ENCODE data around the gene PROZ. TPM values are rescaled to one million over a fixed set of nuclear protein-coding genes. Genes with fewer than 3 reads are reported as not detected.

Gene PROZ
- polyA plus RNA-seq, 1 experiment = not detected

- TF ChIP-seq CTCF (IDR thresholded peaks at IDR 0.05; ENCODE audit: insufficient read depth, low read depth, low read length) = no peak
- Histone ChIP-seq H3K4me3 (ENCODE audit: low read depth, low read length) (no peak overlapping the region), H3K36me3 (ENCODE audit: control insufficient read depth, insufficient read depth, low read length) (no peaks in the 10 kb centered on the region), H3K27me3 (ENCODE audit: control insufficient read depth, insufficient read depth, low read length) (no peaks in the 10 kb centered on the region)
- CTCF ChIA-PET = no interaction called here
- DNase-seq (ENCODE audit: low read depth) = no peak
- POLR2A ChIA-PET = no interaction called here
Observed at GRCh38 chr13:113116206-113116800, 42.1 kb upstream of the PROZ start.

DNA sequence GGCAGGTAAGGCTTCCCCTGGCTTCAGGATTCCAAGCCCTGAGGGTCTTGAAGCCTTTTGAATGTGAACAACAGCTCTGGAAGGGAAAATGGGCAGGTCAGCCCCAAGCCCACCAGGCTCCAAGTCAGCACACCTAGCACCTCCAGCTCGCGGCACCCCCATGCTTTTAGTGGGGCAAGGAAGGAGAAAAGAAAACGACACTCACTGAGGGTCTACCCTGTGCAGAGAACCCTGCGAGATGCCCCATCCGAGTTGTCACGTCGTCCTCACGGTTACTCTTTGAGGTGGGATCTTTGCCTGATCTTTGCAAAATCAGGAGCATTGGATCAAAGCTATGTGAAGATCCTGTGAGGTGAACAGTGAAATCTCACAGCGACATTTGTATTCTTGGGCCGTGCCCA is 41.6 kb upstream of the PROZ start:
- H3K36me3 ChIP-seq (ENCODE audit: control insufficient read depth, insufficient read depth, low read length) = no peaks in the 10 kb centered on the region
- no peak for TF ChIP-seq CTCF (IDR thresholded peaks at IDR 0.05; ENCODE audit: insufficient read depth, low read depth, low read length)
- ChIA-PET POLR2A (no interaction called here), CTCF (no interaction called here)
- H3K4me3 ChIP-seq (ENCODE audit: low read depth, low read length) = no peak overlapping the region
- DNase-seq (ENCODE audit: low read depth) = no peak
- H3K27me3 ChIP-seq (ENCODE audit: control insufficient read depth, insufficient read depth, low read length) = no peaks in the 10 kb centered on the region

DNA sequence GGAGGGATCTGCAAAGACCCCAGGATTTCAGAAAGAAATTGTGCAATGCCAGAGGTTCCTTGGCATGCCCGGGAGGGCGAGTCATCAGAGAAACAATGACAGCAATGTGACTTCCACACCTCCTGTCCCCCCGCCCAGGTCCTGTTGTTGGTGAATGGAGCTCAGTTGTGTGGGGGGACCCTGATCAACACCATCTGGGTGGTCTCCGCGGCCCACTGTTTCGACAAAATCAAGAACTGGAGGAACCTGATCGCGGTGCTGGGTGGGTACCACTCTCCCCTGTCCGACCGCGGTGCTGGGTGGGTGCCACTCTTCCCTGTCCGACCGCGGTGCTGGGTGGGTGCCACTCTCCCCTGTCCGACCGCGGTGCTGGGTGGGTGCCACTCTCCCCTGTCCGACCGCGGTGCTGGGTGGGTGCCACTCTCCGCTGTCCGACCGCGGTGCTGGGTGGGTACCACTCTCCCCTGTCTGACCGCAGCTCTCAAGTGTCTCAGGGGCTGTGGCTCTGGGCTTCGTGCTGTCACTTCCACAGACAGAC is 41.0 kb upstream of the PROZ start:
- Histone ChIP-seq H3K36me3 (ENCODE audit: control insufficient read depth, insufficient read depth, low read length) (no peaks in the 10 kb centered on the region), H3K4me3 (ENCODE audit: low read depth, low read length) (no peak overlapping the region), H3K27me3 (ENCODE audit: control insufficient read depth, insufficient read depth, low read length) (no peaks in the 10 kb centered on the region)
- TF ChIP-seq CTCF (IDR thresholded peaks at IDR 0.05; ENCODE audit: insufficient read depth, low read depth, low read length) = no peak
- ChIA-PET CTCF (no interaction called here), POLR2A (no interaction called here)
- no peak for DNase-seq (ENCODE audit: low read depth)

DNA sequence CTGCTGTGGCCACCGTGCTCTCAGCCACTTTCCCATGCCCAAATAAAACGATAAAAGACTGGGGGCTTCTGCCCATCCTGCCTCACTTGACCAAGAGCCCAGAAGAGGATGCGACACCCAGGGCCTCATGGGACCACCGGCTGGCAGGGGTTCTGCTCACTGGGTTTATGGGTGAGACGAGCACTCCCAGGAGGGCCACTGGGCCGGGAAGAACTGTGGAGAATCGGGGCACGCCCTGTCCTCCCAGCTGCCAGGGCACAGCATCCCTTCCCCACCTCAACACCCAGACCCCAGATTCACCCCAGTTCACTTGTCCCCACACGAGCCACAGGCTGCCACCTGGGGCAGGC is 40.6 kb upstream of the PROZ start:
- no peak for DNase-seq (ENCODE audit: low read depth)
- Histone ChIP-seq H3K27me3 (ENCODE audit: control insufficient read depth, insufficient read depth, low read length) (no peaks in the 10 kb centered on the region), H3K36me3 (ENCODE audit: control insufficient read depth, insufficient read depth, low read length) (no peaks in the 10 kb centered on the region), H3K4me3 (ENCODE audit: low read depth, low read length) (no peak overlapping the region)
- CTCF ChIA-PET = no interaction called here
- TF ChIP-seq CTCF (IDR thresholded peaks at IDR 0.05; ENCODE audit: insufficient read depth, low read depth, low read length) = no peak
- POLR2A ChIA-PET = no interaction called here

DNA sequence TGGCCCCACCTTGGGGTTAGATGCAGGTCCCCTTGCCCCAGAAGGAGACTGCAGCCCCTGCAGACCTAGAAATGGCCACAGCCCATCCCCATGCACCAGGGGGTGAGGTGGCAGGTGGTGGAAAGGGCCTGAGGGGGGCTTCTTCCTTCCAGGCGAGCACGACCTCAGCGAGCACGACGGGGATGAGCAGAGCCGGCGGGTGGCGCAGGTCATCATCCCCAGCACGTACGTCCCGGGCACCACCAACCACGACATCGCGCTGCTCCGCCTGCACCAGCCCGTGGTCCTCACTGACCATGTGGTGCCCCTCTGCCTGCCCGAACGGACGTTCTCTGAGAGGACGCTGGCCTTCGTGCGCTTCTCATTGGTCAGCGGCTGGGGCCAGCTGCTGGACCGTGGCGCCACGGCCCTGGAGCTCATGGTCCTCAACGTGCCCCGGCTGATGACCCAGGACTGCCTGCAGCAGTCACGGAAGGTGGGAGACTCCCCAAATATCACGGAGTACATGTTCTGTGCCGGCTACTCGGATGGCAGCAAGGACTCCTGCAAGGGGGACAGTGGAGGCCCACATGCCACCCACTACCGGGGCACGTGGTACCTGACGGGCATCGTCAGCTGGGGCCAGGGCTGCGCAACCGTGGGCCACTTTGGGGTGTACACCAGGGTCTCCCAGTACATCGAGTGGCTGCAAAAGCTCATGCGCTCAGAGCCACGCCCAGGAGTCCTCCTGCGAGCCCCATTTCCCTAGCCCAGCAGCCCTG is 40.0 kb upstream of the PROZ start:
- no peak for DNase-seq (ENCODE audit: low read depth)
- CTCF ChIA-PET = no interaction called here
- H3K4me3 ChIP-seq (ENCODE audit: low read depth, low read length) = no peak overlapping the region
- H3K27me3 ChIP-seq (ENCODE audit: control insufficient read depth, insufficient read depth, low read length) = no peaks in the 10 kb centered on the region
- no peaks in the 10 kb centered on the region for H3K36me3 ChIP-seq (ENCODE audit: control insufficient read depth, insufficient read depth, low read length)
- no peak for TF ChIP-seq CTCF (IDR thresholded peaks at IDR 0.05; ENCODE audit: insufficient read depth, low read depth, low read length)
- POLR2A ChIA-PET = no interaction called here
